Measurements from ENCODE around the gene SERPINA4.

DNA sequence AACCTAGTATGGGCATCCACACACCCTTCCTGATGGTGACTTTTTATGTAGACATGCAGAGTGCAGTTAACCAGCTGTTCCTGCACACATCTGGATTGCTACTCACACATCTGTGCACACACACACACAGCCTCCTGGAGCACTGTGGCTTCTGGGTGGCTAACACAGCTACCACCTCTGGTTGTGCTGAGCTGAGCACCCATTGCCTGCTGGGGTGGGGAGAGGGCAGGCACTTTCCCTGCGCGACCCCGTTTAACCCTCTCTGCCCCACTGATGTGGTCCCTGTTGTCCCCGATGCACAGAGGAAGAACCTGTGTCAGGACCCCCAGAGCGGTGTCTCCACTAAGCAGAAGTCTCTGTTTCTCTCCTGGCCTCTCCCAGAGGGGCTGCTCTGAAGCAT, 36.5 kb downstream of the SERPINA4 start:
- TF ChIP-seq, protein P1, sequence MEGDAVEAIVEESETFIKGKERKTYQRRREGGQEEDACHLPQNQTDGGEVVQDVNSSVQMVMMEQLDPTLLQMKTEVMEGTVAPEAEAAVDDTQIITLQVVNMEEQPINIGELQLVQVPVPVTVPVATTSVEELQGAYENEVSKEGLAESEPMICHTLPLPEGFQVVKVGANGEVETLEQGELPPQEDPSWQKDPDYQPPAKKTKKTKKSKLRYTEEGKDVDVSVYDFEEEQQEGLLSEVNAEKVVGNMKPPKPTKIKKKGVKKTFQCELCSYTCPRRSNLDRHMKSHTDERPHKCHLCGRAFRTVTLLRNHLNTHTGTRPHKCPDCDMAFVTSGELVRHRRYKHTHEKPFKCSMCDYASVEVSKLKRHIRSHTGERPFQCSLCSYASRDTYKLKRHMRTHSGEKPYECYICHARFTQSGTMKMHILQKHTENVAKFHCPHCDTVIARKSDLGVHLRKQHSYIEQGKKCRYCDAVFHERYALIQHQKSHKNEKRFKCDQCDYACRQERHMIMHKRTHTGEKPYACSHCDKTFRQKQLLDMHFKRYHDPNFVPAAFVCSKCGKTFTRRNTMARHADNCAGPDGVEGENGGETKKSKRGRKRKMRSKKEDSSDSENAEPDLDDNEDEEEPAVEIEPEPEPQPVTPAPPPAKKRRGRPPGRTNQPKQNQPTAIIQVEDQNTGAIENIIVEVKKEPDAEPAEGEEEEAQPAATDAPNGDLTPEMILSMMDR (conservative IDR thresholded peaks at IDR 0.05; ENCODE audit: low read length), result no peak
- no peak for TF ChIP-seq EZH2phosphoT487 (IDR thresholded peaks at IDR 0.05; ENCODE audit: borderline replicate concordance)

Data from Loucy (cell line).